NCI-H2196 treated with DMSO at 0.1 percent for 48 hours (cell line): ENCODE measurements around the gene TCERG1.

ENCODE experiments used
- DNase-seq: peaks from one replicate; lab custom pipeline; 2025; ENCODE audit not compliant: unreplicated experiment; lab: John Stamatoyannopoulos, UW

Gene TCERG1

DNA sequence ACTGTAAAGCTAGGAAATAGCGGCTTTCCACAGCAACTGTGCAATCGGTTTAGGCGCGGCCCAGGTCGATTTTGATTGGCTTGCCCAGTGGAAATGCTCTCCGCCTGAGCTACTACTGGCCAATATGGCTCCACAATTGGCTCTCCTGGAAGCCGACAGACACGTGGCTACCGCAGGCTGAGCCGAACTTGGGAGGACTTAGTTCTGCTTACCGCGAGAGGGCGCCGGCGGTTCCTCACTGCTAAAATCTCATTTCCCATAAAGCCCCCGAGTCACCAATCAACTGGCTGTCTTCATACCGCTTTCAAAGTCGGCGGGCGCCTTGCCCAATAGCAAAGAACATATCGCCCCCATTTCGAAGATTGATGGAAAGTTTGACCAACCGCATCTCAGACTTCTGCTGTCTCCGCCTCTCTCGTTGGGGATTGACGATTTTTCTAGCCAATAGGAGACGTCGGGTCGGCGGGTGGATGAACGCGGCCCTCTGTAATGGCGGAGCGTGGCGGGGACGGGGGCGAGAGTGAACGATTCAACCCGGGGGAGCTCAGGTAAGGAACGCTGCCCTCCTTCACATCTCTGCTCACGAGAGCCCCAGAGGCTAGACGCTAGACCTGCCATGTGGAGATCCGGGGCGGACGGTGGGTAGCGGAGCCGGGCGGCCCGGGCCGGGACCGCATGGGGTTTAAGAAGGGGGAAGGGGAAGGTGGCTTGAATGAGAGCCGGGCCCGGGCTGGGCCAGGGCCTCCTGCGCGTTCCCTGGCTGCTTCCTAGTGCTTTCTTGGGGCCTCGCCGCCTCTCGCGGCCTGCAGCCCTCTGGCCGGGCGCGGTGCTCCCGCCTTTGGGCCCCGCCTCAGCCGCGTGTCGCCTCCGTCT, at the start of gene TCERG1:
Gene TCERG1 (plus strand): TSS at position 473 of the 873 bp plus-strand sequence. CDS start 17 bp downstream, at position 490.
- peak; percentile 98 for DNase-seq

- DNase-seq: no peak
Observed at GRCh38 chr5:146398826-146399225, 48.3 kb upstream of the TCERG1 start.

- no peak for DNase-seq
Observed at GRCh38 chr5:146399481-146399880, 47.7 kb upstream of the TCERG1 start.

DNA sequence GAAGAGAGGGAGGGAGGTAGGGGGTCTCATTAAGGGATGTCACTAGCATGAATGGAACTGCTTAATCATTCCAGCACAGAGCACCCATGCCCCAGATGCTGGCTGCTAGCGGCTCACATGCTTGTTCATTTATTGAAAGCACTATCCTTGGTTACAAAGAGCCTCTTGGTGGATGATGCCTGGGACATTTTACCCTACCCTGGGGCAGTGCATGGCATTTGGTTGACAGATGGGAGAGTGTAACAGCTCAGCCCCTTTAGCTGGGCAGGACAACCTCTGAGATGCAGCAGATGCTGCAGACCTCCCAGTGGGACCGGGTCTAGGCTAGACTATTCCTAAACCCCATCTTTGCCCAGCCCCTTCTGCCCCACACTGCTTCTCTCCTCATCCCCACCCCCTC, 46.9 kb upstream of the TCERG1 start:
- no peak for DNase-seq

GRCh38 chr5:146401021-146401420, 46.1 kb upstream of the TCERG1 start:
- no peak for DNase-seq

DNA sequence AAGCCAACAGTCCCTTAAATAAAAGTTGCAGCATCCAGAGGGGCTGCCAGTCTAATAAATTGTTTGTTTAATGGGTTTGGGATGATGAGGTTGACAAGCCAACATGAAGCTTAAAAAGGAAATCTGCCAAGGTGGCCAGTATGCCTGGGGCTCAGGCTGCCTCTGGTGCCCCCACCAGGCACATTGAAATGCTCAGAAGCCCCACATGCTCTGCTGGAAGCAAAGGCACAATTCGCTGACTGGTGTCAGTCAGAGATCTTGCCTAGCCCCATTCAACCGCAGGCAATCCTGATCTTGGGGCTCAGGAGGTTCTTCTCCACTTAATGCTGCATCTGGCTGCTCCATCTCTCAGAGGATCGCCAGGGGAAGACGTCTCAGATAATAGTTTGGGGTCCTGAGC, 44.2 kb upstream of the TCERG1 start:
- no peak for DNase-seq

GRCh38 chr5:146409054-146409671, 38.0 kb upstream of the TCERG1 start:
- no peak for DNase-seq

GRCh38 chr5:146410272-146410671, 36.9 kb upstream of the TCERG1 start:
- DNase-seq: no peak

- DNase-seq: no peak
Observed at GRCh38 chr5:146419696-146420095, 27.4 kb upstream of the TCERG1 start.

GRCh38 chr5:146425023-146425422, 22.1 kb upstream of the TCERG1 start:
- no peak for DNase-seq

GRCh38 chr5:146426305-146426704, 20.8 kb upstream of the TCERG1 start:
- DNase-seq: no peak

GRCh38 chr5:146426853-146427618, 20.1 kb upstream of the TCERG1 start:
- DNase-seq: peak; percentile 27

DNA sequence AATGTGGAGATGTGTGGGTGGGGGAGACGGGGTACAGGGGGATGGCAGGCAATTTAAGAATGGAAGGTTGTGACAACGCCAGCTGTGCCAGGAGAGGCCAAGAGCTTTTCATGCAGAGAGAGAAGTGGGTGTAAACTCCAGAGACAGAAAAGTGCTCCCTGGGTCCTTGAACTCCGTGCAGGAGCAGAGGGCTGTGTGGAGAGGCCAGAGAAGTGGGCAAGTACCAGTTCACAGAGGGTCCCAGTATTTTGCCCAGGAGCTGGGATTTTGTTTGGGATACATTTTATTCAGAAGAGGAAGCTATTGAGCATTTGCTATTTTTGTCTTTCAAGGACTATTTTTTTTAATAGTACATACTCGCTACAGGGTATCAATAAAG, 19.5 kb upstream of the TCERG1 start:
- no peak for DNase-seq

GRCh38 chr5:146428658-146429057, 18.5 kb upstream of the TCERG1 start:
- no peak for DNase-seq

DNA sequence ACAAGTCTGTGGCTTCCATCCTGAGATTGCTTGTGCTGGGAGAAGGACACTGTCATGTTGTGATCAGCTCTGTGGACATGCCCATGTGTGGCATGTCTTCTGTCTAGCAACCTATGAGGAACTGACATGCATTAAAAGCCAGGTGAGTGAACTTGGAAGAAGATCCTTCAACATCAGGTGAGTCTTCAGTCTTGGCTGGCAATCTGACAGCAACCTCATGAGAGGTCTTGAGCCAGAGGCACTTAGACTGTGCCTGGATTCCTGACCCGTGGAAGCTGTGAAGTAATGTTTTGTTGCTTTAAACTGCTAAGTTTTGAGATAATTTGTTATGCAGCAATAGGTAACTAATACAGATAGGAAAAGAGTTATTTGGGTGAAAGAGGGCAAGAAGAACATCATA, 6.8 kb upstream of the TCERG1 start:
- no peak for DNase-seq

DNA sequence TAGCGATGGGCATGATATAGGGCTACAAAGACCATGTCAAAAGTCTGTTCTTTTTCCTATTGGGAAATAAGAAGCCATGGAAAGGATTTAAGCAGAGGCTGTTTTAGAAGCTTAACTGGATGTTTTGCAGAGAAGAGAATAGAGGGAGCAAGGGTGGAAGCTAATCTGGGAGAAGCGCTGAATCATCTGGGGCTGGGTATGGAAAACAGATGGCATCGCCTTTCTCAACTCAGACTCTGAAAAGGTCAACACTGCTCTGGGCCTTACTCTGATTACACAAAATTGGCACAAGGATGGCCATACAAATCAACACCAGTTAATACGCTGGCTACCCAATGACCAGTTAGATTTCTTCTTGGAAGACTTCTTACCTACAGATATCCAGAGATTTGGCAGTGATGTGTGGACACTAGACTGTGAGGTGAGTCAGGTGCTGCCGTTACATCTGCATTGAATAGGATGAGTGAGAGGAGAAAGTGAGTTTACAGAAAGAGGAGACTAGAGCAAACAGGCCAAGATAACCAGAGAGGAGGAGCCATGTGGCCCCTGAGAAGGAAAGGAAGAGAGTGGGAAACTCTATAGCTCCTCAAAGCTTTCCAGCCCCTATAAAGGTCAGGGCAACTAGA, 6.2 kb upstream of the TCERG1 start:
- peak; percentile 29 for DNase-seq

DNA sequence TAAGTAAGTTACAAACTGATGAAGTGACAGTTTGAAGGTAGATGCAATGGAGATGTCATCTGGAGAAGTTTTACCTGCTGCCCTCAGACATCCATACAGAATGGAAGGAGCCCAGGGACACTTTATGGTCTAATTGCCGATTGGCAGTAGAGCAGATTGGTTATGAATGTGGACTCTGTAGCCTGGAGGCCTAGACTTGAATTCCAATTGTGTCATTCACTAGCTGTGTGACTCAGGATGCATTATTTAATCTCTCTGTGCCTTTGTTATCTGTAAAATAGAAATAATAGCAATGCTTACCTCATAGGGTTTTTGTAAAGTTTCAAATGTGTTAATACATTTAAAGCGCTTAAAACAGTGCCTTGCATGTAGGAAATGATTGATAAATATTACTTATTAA, 5.2 kb upstream of the TCERG1 start:
- no peak for DNase-seq

DNA sequence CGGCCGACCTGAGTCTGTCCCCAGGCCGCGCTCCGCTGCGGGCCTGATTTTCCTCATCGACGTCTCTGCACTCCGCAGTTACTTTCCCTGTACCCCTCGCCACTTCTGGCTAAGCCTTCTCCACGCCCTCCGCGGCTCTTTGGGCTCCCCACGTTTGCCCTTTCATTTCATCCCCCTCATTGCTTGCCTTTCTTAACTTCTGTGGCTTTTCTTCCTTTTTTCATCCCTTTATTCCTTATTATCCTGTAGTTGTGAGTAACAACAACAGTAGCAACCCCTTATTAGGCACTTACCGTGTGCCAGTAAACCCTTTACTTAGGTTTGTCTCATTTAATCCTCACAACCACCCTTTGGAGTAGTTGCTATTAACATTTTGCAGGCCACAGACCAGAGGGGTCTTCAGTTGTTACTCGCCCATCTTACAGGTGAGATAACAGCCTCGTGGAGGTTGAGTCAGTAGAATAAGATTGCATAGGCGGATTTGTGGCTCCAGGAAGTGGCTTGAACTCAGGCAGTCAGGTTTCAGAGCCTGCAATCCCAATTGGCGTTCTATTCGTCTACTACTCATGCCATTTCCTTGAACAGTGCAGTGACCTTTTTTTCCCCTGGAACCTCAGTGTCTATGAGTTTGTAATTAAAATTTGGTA, 724 bp downstream of the TCERG1 start:
- DNase-seq: no peak

GRCh38 chr5:146448783-146449519, 1.8 kb downstream of the TCERG1 start:
- DNase-seq: no peak

DNA sequence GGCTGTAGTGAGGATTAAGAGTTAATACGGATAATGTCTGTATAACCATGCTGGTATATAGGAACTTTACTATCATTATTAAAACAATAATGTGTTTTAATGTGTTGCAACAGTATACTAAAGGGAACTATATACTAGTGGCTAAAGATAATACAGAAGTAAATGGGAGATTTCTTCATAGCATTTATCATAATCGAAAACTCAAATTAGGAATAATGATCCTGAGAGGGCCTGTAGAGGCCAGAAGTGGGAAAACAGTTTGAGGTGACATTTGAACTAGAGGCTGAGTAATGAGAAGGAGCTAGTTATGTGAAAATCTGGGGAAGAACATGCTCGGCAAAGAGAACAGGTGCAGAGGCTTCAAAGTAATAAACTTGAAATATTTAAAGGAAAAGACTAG, 2.9 kb downstream of the TCERG1 start:
- no peak for DNase-seq
